CD4-positive, alpha-beta T cell treated with Interleukin-2 at 100 ng/mL for 4 hours (primary cell): ENCODE measurements around the gene CCL27.

Source experiments
- DNase-seq: peaks from one replicate; pipeline ENCODE4 v3.0.0-alpha.2; 2020; ENCODE audit warnings: low spot score

Gene CCL27, protein sequence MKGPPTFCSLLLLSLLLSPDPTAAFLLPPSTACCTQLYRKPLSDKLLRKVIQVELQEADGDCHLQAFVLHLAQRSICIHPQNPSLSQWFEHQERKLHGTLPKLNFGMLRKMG

DNA sequence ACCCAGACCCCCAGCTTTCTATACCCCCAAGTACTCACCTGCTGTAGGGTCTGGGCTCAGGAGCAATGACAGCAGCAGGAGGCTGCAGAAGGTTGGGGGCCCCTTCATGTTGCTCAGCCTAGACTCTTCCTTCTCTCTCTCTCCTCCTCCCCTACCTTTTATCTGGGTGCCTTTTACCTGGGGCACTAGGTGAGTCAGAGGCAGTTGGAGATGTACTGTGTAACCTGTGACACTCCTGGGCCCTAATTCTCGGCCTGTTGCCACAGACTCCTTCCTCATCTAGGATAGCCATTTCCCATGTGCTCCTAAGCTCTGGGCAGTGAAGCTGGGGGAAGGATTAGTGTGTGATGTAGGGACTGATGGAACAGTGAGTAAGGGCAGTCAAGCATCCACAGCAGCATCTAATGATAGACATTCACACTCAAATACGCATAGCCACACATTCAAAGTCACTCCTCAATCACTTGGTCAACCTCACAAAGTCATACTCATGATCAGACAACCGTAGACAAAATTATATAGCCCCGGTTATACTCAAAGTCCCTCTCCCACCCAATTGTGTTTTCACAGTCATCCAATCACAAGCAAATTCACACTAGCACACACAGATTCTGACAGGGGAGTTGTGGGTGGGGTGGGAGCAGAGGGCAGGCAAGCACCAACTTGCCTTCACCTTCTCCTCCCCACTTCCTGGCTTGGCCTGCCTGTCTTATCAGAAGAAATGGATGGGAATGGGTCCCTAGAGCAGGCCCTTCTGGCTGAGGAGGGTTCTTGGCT is at the start of gene CCL27:
CCL27 (minus strand) TSS at position 132 of the 777 bp plus-strand sequence; CDS start at position 108, 24 bp downstream.
- peak; percentile 67 for DNase-seq

DNA sequence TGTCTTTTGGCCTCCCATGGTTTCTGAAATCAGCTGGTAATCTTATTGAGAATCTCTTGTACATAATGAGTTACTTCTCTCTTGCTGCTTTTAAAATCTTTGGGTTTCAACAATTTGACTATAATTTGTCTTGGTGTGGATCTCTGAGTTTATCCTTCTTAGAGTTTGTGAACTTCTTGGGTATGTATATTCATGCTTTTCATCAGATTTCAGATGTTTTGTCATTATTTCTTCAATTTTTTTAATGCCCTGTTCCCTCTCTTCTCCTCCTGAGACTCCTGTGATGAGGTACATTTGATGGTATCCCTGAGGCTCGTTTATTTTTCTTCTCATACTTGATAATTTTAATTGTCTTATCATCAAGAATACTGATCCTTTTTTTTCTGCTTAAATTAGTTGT is 49.7 kb upstream of the CCL27 start:
- no peak for DNase-seq

DNA sequence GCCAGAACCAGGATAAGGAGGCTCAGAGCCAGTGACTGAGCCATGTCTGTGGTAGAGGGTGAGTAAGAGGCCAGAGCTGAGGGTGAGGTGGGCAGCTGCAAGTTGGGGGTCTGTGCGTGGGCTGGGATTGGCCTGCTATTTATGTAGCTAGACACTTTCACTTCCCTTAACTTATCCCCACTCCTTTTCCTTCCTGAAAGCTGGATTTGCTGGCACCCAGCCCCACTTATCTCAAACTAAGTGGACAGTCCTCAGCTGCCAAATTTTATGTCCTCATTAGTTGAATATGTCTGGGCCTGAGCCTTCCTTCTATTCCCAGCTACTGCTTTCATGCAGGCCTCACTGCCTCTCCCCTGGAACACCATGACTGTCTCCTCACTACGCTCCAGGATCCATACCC is 47.6 kb upstream of the CCL27 start, which contains the start of gene CCL21:
CCL21 (minus strand) TSS at position 114 of the 400 bp plus-strand sequence; CDS start at position 44, 70 bp downstream.
- DNase-seq: no peak

DNA sequence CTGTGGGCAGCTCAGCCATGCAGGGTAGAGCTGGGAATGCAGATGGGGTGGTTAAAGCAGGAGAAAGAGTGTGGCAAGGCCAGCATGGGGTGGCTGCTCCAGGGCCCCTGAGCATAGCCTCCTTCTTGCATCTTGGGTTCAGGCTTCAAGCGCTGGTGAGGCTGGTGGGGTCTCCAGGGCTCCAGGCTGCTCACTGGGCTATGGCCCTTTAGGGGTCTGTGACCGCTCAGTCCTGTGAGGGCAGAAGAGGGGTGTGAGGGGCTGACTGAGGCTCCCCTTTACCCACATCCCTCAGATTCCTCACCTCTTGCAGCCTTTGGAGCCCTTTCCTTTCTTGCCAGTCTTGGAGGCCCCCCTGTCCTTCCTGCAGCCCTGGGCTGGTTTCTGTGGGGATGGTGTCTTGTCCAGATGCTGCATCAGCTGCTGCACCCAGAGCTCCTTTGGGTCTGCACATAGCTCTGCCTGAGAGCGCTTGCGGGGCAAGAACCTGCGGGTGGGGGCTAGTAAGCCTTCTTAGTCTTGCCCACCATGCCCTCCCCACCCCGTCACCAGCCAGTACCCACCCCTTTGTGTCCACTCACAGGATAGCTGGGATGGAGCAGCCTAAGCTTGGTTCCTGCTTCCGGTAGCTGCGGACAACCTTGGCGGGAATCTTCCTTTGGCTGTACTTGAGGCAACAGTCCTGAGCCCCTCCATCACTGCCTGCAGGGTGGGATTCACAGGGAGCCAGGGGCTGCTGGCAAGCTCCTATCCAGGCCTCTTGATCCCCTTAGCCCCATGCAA is 46.9 kb upstream of the CCL27 start:
- no peak for DNase-seq

DNA sequence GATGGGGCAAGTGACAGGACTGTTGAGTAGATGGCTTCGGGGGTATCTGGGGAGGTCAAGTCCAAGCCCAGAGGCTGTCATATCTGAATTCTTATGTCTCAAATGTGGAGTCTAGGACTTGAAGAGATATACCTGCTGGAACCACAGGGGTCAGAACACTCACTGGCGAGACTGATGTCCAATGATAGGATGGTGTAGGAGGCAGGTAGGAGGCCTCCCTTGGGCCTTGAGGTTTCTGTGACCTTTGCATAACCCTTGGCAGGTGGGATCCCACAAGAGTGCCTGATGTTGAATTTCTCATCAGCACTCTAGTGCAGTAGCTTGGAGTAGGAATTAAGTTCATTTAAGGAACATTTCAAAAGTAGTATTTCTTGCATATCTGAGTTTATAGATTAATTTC is 44.7 kb upstream of the CCL27 start:
- DNase-seq: no peak

DNA sequence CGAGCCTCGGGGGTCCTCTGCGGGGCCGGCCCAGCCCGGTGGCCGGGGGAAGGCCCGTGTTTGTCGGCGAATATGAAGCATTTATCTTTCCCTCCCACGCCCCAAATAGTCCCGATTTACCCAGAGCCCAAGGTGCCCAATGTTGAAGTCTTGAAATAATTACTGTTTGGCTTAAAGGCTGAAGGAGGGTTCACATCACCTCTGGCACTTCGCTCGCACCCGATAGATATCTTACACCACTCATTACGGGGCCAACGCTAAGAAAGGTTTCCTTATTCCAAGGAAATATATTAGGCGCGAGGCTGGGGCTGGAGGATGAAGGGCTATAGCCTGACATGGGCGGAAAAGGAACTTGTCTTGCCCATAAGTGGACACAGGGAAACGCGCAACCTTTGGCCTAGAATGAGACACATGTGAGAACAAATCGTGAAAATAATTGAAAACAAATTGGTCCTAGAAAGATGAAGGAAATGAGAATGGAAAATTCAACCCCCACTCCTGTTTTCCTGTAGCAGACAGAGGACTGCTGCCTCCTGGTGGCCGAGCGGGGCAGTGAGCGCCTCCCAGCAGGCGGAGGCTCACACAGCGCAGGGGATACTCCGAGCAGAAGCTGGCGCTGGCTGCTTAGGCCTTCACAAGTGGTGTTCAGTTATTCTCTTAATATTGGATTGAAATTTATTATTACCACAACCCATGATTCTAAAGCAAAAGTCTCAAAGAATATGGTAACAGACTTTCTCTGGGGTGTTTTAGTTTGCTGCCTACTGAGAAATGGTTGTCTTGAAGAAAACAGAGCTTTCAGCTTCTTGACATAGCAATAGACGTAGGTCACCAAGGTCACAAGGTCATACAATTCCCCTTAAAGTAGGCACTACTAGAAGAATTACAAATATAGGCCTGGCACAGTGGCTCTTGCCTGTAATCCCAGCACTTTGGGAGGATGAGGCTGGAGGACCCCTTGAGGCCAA is 39.6 kb upstream of the CCL27 start:
- peak; percentile 84 for DNase-seq

DNA sequence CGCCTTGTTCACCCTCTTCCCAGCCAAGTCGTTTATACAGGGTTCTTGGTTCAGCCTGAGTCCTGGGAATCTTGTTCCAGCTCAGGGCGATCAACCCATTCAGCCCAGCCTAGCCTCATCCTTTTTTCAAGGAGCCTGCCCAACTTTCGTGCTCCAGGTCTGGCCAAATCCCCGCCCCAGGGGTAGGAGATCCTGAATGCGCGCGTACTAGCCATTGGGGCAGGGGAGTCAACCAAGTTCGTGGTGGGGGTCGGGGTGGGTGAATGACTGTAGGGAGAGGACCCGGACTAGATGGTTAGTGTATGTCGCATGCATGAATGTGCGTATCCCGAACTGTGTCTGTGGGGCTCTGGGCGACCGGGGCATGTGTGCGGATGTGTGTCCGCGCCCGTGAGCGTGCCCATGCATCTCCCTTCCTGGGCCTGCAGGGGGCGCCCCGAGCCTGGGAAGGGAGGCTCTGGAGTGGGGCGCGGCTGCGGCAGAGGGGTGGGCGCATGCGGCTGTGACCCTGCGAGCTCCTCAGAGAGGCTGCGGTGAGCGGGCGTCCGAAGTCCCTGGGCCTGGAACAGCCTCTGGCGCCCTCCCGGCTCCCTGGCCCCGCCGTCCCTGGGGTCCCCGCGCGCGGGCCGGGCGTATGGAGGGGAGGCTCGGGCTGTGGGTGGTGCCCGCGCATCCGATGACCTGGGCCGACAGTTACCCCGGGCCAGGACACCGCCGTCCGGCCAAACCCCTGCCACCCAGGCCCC is 38.7 kb upstream of the CCL27 start:
- DNase-seq: peak; percentile 77

DNA sequence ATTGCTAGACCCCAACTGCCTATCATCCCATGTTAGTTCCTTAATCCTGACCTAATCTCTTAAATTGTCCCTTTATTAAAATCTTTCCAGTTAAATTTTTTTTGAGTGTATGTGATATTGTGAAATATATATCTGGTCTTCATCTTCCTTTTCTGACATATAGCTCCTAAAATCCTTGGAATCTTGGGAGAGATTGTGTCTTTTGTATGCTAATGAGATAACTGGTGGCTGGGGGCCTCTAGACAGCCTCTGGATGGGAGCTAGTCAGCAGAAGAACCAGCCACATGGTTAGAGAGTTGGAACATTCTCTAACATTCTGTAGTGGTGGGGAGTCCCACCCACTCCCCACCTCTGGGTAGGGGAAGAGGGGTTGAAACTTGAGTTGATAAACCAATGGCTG is 32.4 kb upstream of the CCL27 start:
- no peak for DNase-seq

DNA sequence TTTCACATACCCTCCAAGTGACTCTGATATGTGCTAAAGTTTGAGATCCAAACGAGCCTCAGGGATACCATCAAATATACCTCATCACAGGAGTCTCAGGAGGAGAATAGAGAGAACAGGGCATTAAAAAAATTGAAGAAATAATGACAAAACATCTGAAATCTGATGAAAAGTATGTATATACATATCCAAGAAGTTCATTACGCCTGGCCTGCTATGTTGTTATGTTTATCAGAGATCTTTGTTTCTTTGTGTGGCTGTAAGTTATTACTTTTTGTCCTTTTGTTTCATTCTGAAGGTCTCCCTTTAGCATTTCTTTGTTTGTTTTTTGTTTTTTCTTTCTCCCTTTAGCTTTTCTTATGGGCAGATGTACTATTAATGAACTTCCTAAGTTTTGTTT is 31.1 kb upstream of the CCL27 start:
- no peak for DNase-seq

DNA sequence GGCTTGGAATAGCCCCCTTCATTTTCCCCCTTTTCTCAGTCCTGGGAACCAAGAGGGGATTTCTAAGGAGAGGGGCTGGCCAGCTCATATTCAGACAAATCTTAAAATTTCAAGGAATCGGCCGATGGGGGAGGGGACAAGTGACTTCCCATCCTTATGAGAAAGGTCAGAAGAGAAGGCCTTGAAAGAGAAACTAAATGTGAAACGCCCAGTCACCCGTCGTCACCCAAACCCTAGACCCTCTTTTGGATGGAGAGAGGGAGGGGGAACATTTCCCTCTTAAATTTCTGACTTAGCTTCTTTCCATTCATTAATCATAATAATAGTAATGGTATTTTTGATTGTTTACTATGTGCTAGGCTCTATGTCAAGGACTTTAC is 29.5 kb upstream of the CCL27 start:
- DNase-seq: no peak

DNA sequence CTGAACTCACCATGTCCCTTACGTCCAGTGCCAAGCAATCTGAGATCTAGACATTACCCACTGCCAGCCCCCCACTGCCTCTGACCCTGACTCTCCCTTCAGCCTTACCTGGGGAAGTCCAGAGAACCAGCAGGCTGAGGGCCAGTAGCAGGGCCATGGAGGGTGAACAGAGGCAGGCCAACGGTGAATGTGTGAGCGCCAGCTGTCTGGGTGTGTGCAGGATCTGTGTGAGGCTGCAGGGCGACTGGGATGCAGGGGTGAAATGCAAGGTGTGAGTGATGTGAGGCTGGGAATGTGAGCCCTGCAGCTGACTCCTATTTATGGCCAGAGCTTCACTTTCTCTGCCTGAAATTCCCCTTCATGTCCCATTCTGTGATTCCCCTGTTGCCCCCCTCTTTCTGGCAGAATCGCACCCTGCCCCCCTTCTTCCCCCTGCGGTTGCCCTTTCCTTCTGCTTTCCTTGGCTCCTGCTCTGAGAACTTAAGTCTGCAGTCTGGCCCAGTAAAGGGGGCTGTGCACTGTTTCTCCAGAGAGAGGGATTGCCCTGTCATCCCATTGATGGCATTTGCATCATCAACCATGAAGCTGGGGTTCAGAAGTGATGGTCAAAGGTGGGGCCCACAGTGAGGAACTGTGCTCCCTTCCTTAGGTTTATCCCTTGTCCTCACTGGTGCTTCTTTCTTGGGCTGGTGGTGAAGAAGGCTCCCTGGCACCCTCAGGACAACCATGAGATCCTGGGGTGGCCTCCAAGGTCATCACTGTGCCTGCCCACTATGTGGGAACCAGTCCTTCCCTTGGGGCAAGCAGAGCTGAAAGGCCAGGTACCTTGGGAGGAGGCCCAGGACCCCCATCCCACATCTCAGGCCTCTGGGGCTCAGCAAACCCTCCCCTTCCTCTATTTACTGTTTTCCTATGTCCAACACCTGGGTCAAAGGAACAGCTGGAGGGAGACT is 28.8 kb upstream of the CCL27 start, which contains the start of gene CCL19:
CCL19 (minus strand) TSS at position 294 of the 953 bp plus-strand sequence; CDS start at position 157, 137 bp downstream.
- no peak for DNase-seq

DNA sequence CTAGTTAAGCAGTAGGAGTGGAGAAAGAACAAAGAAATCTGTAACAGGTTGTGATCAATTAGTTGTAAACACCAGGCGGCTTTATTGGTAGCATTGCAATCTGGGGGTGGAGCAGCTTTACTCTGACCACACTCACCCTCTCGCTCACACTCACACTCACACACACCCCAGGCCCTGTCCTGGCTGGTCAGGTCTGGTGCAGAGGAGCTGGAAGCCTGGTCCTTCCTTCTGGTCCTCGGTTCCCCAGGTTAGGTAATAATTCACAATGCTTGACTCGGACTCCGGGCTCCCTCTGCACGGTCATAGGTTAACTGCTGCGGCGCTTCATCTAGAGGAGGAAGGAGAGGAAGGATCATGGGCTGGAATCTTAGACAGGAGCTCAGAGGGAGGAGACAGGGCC is 27.1 kb upstream of the CCL27 start:
- no peak for DNase-seq

DNA sequence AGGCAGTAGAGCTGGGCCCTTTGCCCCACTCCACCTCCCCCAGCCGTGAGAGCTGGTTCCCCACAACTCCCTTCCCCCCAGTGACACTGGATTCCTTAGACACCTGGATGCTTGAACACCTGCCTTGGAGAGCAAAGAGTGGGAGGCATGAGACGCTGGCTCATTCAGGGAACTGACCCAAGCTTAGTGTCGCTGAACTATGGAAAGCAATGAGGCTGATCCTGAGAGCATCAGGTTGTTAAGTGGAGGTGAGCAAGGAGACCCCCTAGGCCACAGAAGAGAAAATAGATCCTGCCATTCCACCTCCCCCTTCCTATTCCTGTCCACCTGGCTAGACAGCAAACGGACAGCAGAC is 26.6 kb upstream of the CCL27 start:
- DNase-seq: no peak

DNA sequence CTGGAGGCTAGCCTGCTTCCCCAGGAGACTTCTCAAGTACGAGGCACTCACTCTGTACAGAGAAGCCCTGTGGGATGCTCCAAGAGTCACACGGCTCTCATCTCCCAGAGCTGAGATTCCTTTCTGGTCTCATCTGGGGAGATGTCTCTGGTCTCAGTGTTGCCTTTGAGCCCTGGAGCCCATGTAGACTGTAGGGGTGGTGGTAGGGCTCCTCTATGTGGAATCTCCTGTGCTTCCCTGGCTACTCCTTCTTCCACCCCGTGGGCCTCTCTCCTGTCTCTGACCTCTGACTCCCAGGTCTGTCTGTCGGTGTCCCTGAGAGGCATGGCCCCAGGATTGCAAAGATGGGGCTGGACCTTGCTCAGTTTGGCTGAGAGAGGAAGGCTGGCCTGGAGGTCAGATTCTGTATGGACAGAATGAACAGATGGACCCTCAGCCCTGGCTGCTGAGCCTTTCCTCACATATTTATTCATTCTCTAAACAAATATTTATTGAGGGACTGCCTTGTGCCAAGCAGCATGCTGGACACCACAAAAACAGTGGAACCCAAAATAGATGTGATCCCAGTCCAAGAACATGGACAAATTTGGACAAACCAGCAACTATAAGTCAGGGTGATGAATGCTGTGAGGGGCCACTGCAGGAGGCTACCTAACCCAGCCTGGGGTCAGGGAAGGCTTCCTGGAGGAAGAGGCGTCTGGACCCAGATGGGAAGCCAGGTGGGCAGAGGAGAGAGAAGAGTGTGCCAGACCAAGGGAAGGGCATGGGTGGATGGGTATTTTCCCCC is 26.1 kb upstream of the CCL27 start:
- DNase-seq: no peak

DNA sequence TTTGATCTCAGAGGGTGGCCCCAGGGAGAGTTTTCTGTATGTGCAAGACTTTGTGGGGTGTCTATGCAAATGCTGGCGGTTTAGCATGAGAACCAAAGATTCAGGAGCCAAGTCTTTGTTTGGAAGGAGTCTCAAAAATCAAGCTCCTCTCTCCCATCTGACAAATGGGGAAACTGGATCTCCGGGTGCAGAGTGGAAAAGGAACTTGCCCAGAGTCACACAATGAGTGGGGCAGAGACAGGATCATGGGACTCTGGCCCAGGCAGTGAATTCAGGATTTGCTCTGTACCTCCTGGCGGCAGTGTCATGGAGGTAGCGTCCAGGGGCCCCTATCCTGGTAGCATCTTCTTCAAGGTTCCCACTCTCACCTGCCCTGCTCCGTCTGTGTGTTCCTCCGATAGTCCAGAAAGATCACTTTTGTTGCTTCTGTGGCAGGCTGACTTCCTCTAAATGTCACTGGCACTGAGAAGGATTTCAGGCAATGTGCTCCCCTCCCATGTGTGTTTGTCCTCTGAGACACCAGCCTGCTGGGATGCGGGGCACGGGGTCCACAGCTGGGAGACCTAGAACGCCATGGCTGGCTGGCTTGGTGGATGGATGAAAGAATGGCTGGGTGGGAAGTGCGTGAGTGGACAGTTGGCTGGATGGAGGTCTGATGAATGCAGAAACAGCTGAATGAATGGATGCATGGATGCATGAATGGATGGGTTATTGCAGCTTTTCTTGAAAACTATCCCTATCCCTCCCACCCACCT is 25.0 kb upstream of the CCL27 start:
- DNase-seq: no peak

DNA sequence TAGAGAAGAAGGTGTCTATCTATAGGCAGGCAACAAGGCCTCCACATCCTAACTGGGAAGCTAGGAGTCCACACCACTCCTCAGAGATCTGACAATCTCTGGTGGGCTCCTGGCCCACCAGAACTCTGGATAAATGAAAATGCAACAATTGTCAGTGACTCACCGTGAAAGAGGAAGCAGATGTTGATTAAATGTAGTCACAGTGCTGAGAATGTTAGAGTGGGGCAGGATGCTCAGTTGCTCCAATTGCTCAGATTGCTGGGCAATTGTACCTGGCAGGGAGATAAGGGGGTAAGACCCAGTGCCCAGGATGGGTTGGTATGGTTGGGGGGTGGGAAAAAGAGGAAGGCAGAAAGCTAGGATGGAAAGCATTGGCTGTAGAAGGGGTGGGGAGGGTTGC is 24.3 kb upstream of the CCL27 start:
- no peak for DNase-seq

DNA sequence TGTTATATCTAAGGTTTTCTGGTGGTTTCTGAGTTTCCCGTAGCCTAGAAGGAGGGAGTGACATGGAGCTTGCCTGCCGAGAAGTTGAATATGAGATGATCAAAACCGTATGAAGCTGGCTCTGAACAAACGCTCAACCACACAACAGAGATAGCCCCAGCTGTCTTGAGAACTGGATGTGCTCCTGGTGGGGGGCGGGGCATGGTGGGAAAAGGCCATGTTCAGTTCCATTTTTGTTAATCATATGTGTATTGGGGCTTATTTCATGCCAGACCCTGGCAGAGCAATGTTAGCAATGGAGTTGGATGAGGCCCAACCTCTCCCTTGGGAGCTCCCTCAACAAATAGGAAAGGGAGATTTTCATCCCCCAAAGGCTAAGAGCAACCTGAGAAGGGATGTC is 23.8 kb upstream of the CCL27 start:
- no peak for DNase-seq

DNA sequence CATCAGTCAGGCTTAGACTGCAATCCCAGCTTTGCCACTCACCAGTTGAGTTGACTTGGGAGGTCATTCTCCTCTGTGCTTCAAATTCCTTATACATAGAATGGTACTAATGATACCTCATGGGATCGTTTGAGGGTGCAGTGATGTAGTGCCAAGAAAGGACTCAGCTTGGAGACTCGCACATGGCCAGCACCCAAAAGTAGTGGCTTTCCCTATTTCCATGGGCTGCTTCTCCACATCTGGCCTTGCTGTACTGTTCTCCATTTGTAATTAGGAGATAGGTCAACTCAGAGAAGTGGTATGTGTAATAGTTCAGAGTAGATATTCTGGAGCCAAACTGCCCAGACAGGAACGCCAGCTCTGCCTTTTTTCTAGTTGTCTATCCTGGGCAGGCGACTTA is 23.1 kb upstream of the CCL27 start:
- no peak for DNase-seq
